Stimulated activated CD4-positive, alpha-beta T cell treated with anti-CD3 and anti-CD28 coated beads, Interleukin-12 subunit alpha, Interleukin-12 subunit beta, amount 100 ng/mL, for 4 hours (primary cell): ENCODE data around the gene RELL1.

Experiments used
- DNase-seq: peaks from one replicate; pipeline ENCODE4 v3.0.0-alpha.2; 2020

Gene RELL1

GRCh38 chr4:37664696-37665095 lies 21.5 kb downstream of the RELL1 start:
- no peak for DNase-seq

GRCh38 chr4:37663552-37663951 lies 22.6 kb downstream of the RELL1 start:
- DNase-seq: no peak

- no peak for DNase-seq
Measured at GRCh38 chr4:37662861-37663390, 23.2 kb downstream of the RELL1 start.

- no peak for DNase-seq
Measured at GRCh38 chr4:37662251-37662650, 23.9 kb downstream of the RELL1 start.

- no peak for DNase-seq
Measured at GRCh38 chr4:37661772-37662171, 24.4 kb downstream of the RELL1 start.

GRCh38 chr4:37659696-37660095 lies 26.5 kb downstream of the RELL1 start:
- no peak for DNase-seq

GRCh38 chr4:37656649-37657048 lies 29.5 kb downstream of the RELL1 start:
- DNase-seq: no peak

GRCh38 chr4:37653601-37654000 lies 32.6 kb downstream of the RELL1 start:
- DNase-seq: no peak

GRCh38 chr4:37652747-37653527 lies 33.2 kb downstream of the RELL1 start:
- DNase-seq: no peak

GRCh38 chr4:37651781-37652377 lies 34.3 kb downstream of the RELL1 start:
- no peak for DNase-seq

GRCh38 chr4:37650481-37650880 lies 35.7 kb downstream of the RELL1 start:
- DNase-seq: no peak

- no peak for DNase-seq
Measured at GRCh38 chr4:37649268-37649667, 36.9 kb downstream of the RELL1 start.

GRCh38 chr4:37648084-37648817 lies 37.9 kb downstream of the RELL1 start:
- no peak for DNase-seq

GRCh38 chr4:37646247-37646646 lies 39.9 kb downstream of the RELL1 start:
- DNase-seq: no peak

- DNase-seq: no peak
Measured at GRCh38 chr4:37645736-37646135, 40.4 kb downstream of the RELL1 start.

- DNase-seq: no peak
Measured at GRCh38 chr4:37644962-37645361, 41.2 kb downstream of the RELL1 start.

- DNase-seq: no peak
Measured at GRCh38 chr4:37641886-37642849, 44.0 kb downstream of the RELL1 start.

- no peak for DNase-seq
Measured at GRCh38 chr4:37641352-37641751, 44.8 kb downstream of the RELL1 start.

GRCh38 chr4:37639551-37640285 lies 46.5 kb downstream of the RELL1 start:
- no peak for DNase-seq

- DNase-seq: no peak
Measured at GRCh38 chr4:37635155-37635554, 51.0 kb downstream of the RELL1 start.

- no peak for DNase-seq
Measured at GRCh38 chr4:37634180-37634579, 52.0 kb downstream of the RELL1 start.

- no peak for DNase-seq
Measured at GRCh38 chr4:37632836-37633235, 53.3 kb downstream of the RELL1 start.
